Left hindlimb (tissue), 1 donor: Measurements from ENCODE around the gene SEC14L2.
"Not testable (repeated sequence)": the region's sequence is repeated elsewhere in the genome, so short reads cannot be mapped to it uniquely, and the experiment has no call there.

Experiments used
- DNase-seq: peaks from one replicate; pipeline ENCODE4 v3.0.0-alpha.2; 2018

The SEC14L2 gene

GRCh38 chr22:30460147-30460546 is 63.3 kb downstream of the SEC14L2 start:
- no peak for DNase-seq

DNA sequence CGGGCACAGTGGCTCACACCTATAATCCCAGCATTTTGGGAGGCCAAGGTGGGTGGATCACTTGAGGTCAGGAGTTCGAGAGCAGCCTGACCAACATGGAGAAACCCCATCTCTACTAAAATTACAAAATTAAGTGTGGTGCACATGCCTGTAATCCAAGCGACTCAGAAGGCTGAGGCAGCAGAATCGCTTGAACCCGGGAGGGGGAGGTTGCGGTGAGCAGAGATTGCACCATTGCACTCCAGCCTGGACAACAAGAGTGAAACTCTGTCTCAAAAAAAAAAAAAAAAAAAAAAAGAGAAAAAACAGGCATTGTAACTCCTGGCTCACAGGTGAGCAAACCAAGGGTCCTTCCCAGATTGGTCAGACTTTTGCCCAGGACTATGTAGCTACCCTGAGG is 63.7 kb downstream of the SEC14L2 start:
- not testable (repeated sequence) for DNase-seq

DNA sequence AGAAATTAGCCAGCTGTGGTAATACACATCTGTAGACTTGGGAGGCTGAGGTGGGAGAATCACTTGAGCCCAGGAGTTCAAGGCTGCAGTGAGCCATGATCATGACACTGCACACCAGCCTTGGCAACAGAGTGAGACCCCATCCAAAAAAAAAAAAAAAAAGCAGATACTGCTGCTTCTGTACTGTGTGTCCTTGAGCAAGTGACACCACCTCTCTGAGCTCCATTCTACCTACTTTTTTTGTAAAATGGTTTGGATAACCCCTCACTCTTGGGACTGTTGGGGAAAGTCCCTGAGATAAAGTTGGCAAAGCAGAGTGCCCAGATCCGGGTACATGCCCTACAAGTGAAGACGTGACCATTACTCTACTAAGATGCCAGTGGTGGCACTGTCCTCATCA is 72.3 kb downstream of the SEC14L2 start:
- DNase-seq: no peak

DNA sequence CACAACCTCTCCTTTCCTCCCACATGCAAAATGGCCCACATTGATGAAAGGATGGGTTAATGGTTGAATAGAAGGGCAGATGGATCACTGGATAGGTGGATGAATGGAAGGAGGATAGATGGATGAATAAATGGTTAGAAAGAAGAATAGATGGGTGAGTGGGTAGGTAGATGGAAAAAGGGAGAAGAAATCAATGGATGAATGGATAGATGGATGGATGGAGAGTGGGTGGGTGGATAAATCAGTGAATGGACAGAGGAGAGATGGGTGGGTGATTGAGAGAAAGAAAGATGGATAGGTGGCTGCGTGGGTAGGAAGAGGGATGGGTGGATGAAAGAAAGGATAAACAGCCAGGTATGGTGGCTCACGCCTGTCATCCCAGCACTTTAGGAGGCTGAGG is 73.8 kb downstream of the SEC14L2 start:
- no peak for DNase-seq

DNA sequence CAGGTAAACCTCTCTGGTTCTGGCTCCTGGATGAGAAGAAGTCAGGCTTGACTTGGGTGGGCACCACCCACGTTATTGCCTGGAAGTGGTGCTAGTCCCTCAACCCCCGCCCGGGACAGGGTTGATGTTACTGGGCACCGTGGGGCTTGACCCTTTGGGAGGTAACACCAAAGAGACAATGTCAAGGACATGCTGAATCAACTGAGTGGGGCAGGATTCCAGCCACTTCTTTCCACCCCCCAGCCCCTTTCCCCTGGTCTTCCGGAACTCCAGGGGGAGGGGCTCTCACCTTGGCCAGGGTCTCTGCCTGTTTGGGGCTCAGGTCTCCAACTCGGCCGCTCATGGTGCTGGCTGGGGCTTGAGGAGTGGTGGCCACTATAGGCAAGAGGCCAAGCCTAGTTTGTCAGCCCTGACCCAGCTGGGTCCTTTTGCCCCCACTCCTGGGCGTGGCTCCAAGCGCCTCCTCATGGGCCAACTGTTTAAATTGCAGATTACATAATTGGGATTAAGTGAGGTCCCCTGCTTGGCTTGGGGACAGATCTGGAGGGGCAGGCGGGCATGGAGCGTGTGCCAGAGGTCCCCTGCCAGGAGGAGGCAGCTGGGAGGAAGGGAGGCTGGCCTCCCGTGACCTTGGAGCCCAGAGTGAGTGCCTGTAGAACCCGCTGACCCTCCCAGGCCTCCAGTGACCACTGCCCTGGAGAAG is 74.9 kb downstream of the SEC14L2 start, which contains the start of gene SEC14L3:
TSS of gene SEC14L3 (minus strand) at position 402 of the 703 bp plus-strand sequence. CDS start at position 343, 59 bp downstream.
- DNase-seq: no peak

- DNase-seq: no peak
These were observed 76.3 kb downstream of the SEC14L2 start for GRCh38 chr22:30472994-30473720.

DNA sequence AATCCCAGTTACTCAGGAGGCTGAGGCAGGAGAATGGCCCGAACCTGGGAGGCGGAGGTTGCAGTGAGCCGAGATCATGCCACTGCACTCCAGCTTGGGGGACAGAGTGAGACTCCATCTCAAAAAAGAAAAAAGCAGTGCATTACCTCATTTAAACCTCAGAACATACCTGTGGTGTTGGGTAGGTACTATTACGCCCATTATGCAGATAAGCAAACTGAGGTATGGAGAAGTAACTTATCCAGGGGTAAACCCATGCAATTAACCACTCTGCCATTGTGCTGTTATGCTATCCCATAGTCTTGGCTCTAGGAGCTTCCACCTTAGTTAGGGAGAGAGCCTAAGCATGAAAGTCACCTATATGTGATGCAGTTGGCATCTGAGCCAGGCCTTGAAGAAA is 77.3 kb downstream of the SEC14L2 start:
- no peak for DNase-seq
